HepG2 (cell line): ENCODE measurements around the gene DLG2. TPM values are rescaled to one million over a fixed set of nuclear protein-coding genes. Genes with fewer than 3 reads are reported as not detected.

ENCODE experiments used
- ATAC-seq: fragments of 200-7000 bp; cut with Tn5 transposase; 3 replicates; pipeline ENCODE4 v1.9.1; 2020; ENCODE audit warnings: mild to moderate bottlenecking, moderate library complexity
- BruUV-seq: library from RNA; stranded (reverse); fragments of 400-500 nt; replicated peaks from 2 replicates; lab custom pipeline; 2021; lab: Mats Ljungman, UMichigan
- CTCF ChIA-PET: fragments of 300-600 bp; formaldehyde crosslinking; extraction: SDS; loops from one replicate; lab custom pipeline; 2021; ENCODE audit warnings: low total read pairs, inconsistent platforms, low intra/inter-chr PET ratio; lab: Yijun Ruan, JAX
- POLR2A ChIA-PET: fragments of 350-600 bp; sonication (Branson Sonifier 250); formaldehyde crosslinking; loops from one replicate; lab custom pipeline; 2020; ENCODE audit warnings: antibody characterized with exemption, inconsistent platforms; lab: Yijun Ruan, JAX
- DNase-seq: peaks from one replicate; pipeline ENCODE4 v3.0.0-alpha.2; 2015; ENCODE audit warnings: low spot score
- FAIRE-seq: peaks from 3 replicates; lab custom pipeline; 2011; peaks lifted over from hg19 to GRCh38; lab: Jason Lieb, UNC
- H2AFZ ChIP-seq: one replicate; pipeline ENCODE4 v1.6.1; 2011; ENCODE audit warnings: low read length, inconsistent platforms
- H3K27ac ChIP-seq: fragments of 300-600 bp; 3 replicates; pipeline ENCODE4 v1.8.0; 2011; ENCODE audit warnings: mixed run types, mild to moderate bottlenecking, mixed read lengths, low read length, inconsistent platforms; ENCODE audit not compliant: insufficient read depth; ENCODE audit errors: extremely low read length
- H3K27me3 ChIP-seq, 2 experiments: fragments of 200-600 bp in 1 of 2; 2 replicates in 1 of 2; 3 replicates in 1 of 2; pipeline versions ENCODE4 v1.6.0 to v1.8.0; 2011; ENCODE audit warnings: low read length in 2 of 2, mild to moderate bottlenecking in 2 of 2, moderate library complexity in 2 of 2, inconsistent platforms in 1 of 2; ENCODE audit not compliant: insufficient read depth in 2 of 2, control insufficient read depth in 1 of 2
- H3K36me3 ChIP-seq, 2 experiments: fragments of 200-600 bp in 1 of 2; replicated peaks in 1 of 2; 2 replicates in 1 of 2; 3 replicates in 1 of 2; pipeline versions ENCODE4 v1.5.1 to v1.8.0; 2011; ENCODE audit warnings: low read length in 2 of 2, inconsistent platforms in 1 of 2; ENCODE audit not compliant: insufficient read depth in 2 of 2, control insufficient read depth in 1 of 2
- H3K4me1 ChIP-seq: 2 replicates; pipeline ENCODE4 v1.5.1; 2012; ENCODE audit warnings: low read length, inconsistent platforms; ENCODE audit not compliant: insufficient read depth
- H3K4me2 ChIP-seq: 2 replicates; pipeline ENCODE4 v1.6.0; 2011; ENCODE audit warnings: low read depth, low read length, inconsistent platforms
- H3K4me3 ChIP-seq, 3 experiments: fragments of 200-600 bp in 1 of 3; sonication (generic), shearing (Covaris generic) in 1 of 3; replicated peaks in 1 of 3; 2 replicates each; pipeline ENCODE4 v1.5.1; 2011 to 2016; ENCODE audit warnings: low read length in 3 of 3, inconsistent platforms in 2 of 3, low read depth in 2 of 3, mild to moderate bottlenecking in 2 of 3, control low read depth in 1 of 3, mixed read lengths in 1 of 3; ENCODE audit not compliant: insufficient read depth in 1 of 3
- H3K79me2 ChIP-seq: one replicate; pipeline ENCODE4 v1.6.1; 2011; ENCODE audit warnings: low read length, inconsistent platforms; ENCODE audit not compliant: insufficient read depth
- H3K9ac ChIP-seq: 2 replicates; pipeline ENCODE4 v1.6.0; 2011; ENCODE audit warnings: mild to moderate bottlenecking, low read depth, low read length, inconsistent platforms; ENCODE audit not compliant: insufficient read depth
- H3K9me3 ChIP-seq: 2 replicates; pipeline ENCODE4 v1.5.1; 2012; ENCODE audit warnings: mild to moderate bottlenecking, low read length
- H4K20me1 ChIP-seq: 2 replicates; pipeline ENCODE4 v1.6.0; 2011; ENCODE audit warnings: inconsistent platforms, mild to moderate bottlenecking, low read length, moderate library complexity; ENCODE audit not compliant: insufficient read depth
- AHR ChIP-seq: IDR thresholded peaks from 2 replicates; pipeline ENCODE4 v1.6.1; 2018; ENCODE audit warnings: missing genetic modification reagents, missing compliant biosample characterization
- ATRX ChIP-seq: sonication (generic); formaldehyde crosslinking; IDR thresholded peaks from 2 replicates; pipeline ENCODE4 v1.4.0; 2020; ENCODE audit warnings: missing genetic modification reagents, borderline replicate concordance
- NR2F2 ChIP-seq: IDR thresholded peaks from 2 replicates; pipeline ENCODE4 v1.6.1; 2012; ENCODE audit warnings: low read depth, inconsistent platforms, borderline replicate concordance
- ZNF431 ChIP-seq: sonication (generic); formaldehyde crosslinking; IDR thresholded peaks from 2 replicates; pipeline ENCODE4 v1.9.0; 2022; ENCODE audit warnings: missing genetic modification reagents, low read depth, mild to moderate bottlenecking, borderline replicate concordance
- ZNF563 ChIP-seq: sonication (generic); formaldehyde crosslinking; IDR thresholded peaks from 2 replicates; pipeline ENCODE4 v1.8.0; 2022; ENCODE audit warnings: mild to moderate bottlenecking, moderate library complexity, missing genetic modification reagents
- ZSCAN20 ChIP-seq: sonication (generic); formaldehyde crosslinking; IDR thresholded peaks from 2 replicates; pipeline ENCODE4 v1.4.0; 2020; ENCODE audit warnings: missing genetic modification reagents, mild to moderate bottlenecking, borderline replicate concordance
- ZSCAN29 ChIP-seq: sonication (generic); formaldehyde crosslinking; conservative IDR thresholded peaks from 2 replicates; pipeline ENCODE4 v1.4.0; 2020; ENCODE audit warnings: mild to moderate bottlenecking, missing genetic modification reagents
- WGBS: methylation state at CpG from one replicate; pipeline ENCODE4 v1.1.6; 2017; ENCODE audit warnings: low lambda C conversion rate; 5-methylcytosine and 5-hydroxymethylcytosine counted together
- in situ Hi-C: cut with HindIII; loops from 2 replicates; pipeline ENCODE4 v1.10.0; 2017; ENCODE audit warnings: low pct_unique_long_range_greater_than_20kb; ENCODE audit not compliant: extremely low pct_ligation_motif_present
- intact Hi-C: fragments of 100-400 bp; cut with micrococcal nuclease; formaldehyde crosslinking; loops from one replicate; pipeline ENCODE4 v1.10.0; 2022; ENCODE audit not compliant: unreplicated experiment
- polyA plus RNA-seq, 8 experiments: library from polyadenylated mRNA; depleted of rRNA in 3 of 8; stranded (reverse) in 7 of 8; unstranded in 1 of 8; fragments of >200 nt; fragmentation: Illumina TruSeq in 4 of 8; extraction: Trizol in 4 of 8; gene quantifications; 2 replicates each; pipeline versions ENCODE4 v1.2.1 to v1.2.3, GENCODE V29; 2011 to 2016; ENCODE audit warnings: low read depth in 4 of 8, missing spikeins in 1 of 8, mixed read lengths in 1 of 8; ENCODE audit not compliant: insufficient read depth in 1 of 8
- total RNA-seq, 5 experiments: library from RNA; depleted of rRNA; stranded (reverse); fragments of >200 nt; fragmentation: Illumina TruSeq; extraction: Trizol; gene quantifications; 2 replicates each; pipeline ENCODE4 v1.2.3, GENCODE V29; 2016; ENCODE audit warnings: low read depth in 1 of 5
- TF ChIP-seq, protein P1 (sequence below): sonication (generic); formaldehyde crosslinking; IDR thresholded peaks from 2 replicates; pipeline ENCODE4 v1.9.0; 2022; ENCODE audit warnings: missing genetic modification reagents, mild to moderate bottlenecking, borderline replicate concordance
- TF ChIP-seq, protein P2 (sequence below): IDR thresholded peaks from 2 replicates; pipeline ENCODE4 v1.6.1; 2016; ENCODE audit warnings: low read depth

Gene DLG2
- total and polyA plus RNA-seq, 2 of the 13 experiments (the other 11 are each of a cell fraction or from before 2014, with no cell fraction given), result 0.46 to 1.0 TPM

- POLR2A ChIA-PET, result no interaction called here
- in situ Hi-C loops (loop anchor here (25.0 kb wide), 1 partner anchor 699 kb away; no protein-coding TSS in a partner anchor), intact Hi-C loops (no loop called here)
- DNase-seq (no peak), ATAC-seq (no peak), FAIRE-seq (no peak)
- Histone ChIP-seq H3K27me3 (no peaks in the 10 kb centered on the region), H3K4me3 (no peak overlapping the region), H4K20me1 (no peaks in the 10 kb centered on the region), H3K4me1 (no peaks in the 10 kb centered on the region), H3K4me2 (no peak overlapping the region), H3K36me3 (no peaks in the 10 kb centered on the region), H3K9ac (no peak overlapping the region), H2AFZ (no peak overlapping the region), H3K9me3 (no peaks in the 10 kb centered on the region), H3K79me2 (no peaks in the 10 kb centered on the region), H3K27ac (no peak overlapping the region)
- CTCF ChIA-PET, result no interaction called here
- TF ChIP-seq ZNF431 (CRISPR knock-in tag) (no peak), ZSCAN20 (CRISPR knock-in tag) (no peak), ATRX (CRISPR knock-in tag) (no peak), NR2F2 (no peak), ZNF563 (CRISPR knock-in tag) (no peak), ZSCAN29 (no peak), AHR (CRISPR knock-in tag) (no peak)
- TF ChIP-seq, protein P1, sequence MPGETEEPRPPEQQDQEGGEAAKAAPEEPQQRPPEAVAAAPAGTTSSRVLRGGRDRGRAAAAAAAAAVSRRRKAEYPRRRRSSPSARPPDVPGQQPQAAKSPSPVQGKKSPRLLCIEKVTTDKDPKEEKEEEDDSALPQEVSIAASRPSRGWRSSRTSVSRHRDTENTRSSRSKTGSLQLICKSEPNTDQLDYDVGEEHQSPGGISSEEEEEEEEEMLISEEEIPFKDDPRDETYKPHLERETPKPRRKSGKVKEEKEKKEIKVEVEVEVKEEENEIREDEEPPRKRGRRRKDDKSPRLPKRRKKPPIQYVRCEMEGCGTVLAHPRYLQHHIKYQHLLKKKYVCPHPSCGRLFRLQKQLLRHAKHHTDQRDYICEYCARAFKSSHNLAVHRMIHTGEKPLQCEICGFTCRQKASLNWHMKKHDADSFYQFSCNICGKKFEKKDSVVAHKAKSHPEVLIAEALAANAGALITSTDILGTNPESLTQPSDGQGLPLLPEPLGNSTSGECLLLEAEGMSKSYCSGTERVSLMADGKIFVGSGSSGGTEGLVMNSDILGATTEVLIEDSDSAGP, result no peak
- TF ChIP-seq, protein P2, sequence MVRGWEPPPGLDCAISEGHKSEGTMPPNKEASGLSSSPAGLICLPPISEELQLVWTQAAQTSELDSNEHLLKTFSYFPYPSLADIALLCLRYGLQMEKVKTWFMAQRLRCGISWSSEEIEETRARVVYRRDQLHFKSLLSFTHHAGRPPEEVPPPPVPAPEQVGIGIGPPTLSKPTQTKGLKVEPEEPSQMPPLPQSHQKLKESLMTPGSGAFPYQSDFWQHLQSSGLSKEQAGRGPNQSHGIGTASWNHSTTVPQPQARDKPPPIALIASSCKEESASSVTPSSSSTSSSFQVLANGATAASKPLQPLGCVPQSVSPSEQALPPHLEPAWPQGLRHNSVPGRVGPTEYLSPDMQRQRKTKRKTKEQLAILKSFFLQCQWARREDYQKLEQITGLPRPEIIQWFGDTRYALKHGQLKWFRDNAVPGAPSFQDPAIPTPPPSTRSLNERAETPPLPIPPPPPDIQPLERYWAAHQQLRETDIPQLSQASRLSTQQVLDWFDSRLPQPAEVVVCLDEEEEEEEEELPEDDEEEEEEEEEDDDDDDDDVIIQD (CRISPR knock-in tag), result no peak
- no TSS peak for BruUV-seq
- 8% methylated on average over 3 of the region's 3 CpGs for WGBS
These were observed 1090.7 kb downstream of the DLG2 start for GRCh38 chr11:84536456-84536855.
